Neuronal stem cell (in vitro differentiated cells): ENCODE data around the gene KLF13.

Source experiments
- DNase-seq: peaks from one replicate; pipeline ENCODE4 v3.0.0-alpha.2; 2013; ENCODE audit warnings: low spot score
- H2AFZ ChIP-seq: one replicate; pipeline ENCODE4 v1.6.1; 2013; ENCODE audit warnings: mild to moderate bottlenecking, low read length, inconsistent platforms
- H2AK5ac ChIP-seq: 2 replicates; pipeline ENCODE4 v1.6.1; 2013; ENCODE audit warnings: low read depth, mild to moderate bottlenecking, inconsistent platforms, low read length, moderate library complexity, mixed read lengths
- H2BK120ac ChIP-seq: 2 replicates; pipeline ENCODE4 v1.6.1; 2013; ENCODE audit warnings: low read depth, mild to moderate bottlenecking, inconsistent platforms, low read length, moderate library complexity, mixed read lengths
- H2BK12ac ChIP-seq: one replicate; pipeline ENCODE4 v1.6.1; 2013; ENCODE audit warnings: low read length, inconsistent platforms
- H2BK15ac ChIP-seq: 2 replicates; pipeline ENCODE4 v1.6.1; 2013; ENCODE audit warnings: mild to moderate bottlenecking, low read length, inconsistent platforms, mixed read lengths
- H2BK5ac ChIP-seq: one replicate; pipeline ENCODE4 v1.6.1; 2013; ENCODE audit warnings: inconsistent platforms, mild to moderate bottlenecking, low read length, moderate library complexity
- H3K14ac ChIP-seq: one replicate; pipeline ENCODE4 v1.6.1; 2013; ENCODE audit warnings: low read length, inconsistent platforms
- H3K18ac ChIP-seq: 2 replicates; pipeline ENCODE4 v1.6.1; 2013; ENCODE audit warnings: low read length, inconsistent platforms
- H3K23ac ChIP-seq: 2 replicates; pipeline ENCODE4 v1.6.1; 2013; ENCODE audit warnings: low read depth, mild to moderate bottlenecking, mixed read lengths, low read length, inconsistent platforms; ENCODE audit not compliant: poor library complexity
- H3K27ac ChIP-seq: replicated peaks from 3 replicates; pipeline ENCODE4 v1.5.1; 2013; ENCODE audit warnings: low read length, inconsistent platforms
- H3K27me3 ChIP-seq, 3 experiments: 2 replicates each; pipeline ENCODE4 v1.6.1; 2013; ENCODE audit warnings: low read length in 3 of 3, mild to moderate bottlenecking in 2 of 3, inconsistent platforms in 1 of 3, low read depth in 1 of 3, mixed read lengths in 1 of 3, moderate library complexity in 1 of 3; ENCODE audit not compliant: control insufficient read depth in 3 of 3, insufficient read depth in 3 of 3
- H3K36me3 ChIP-seq, 2 donors: replicated peaks in 1 of 2; 2 replicates each; pipeline ENCODE4 v1.6.1; 2013; ENCODE audit warnings: low read length in 2 of 2; ENCODE audit not compliant: control insufficient read depth in 2 of 2, insufficient read depth in 2 of 2
- H3K4ac ChIP-seq: 2 replicates; pipeline ENCODE4 v1.6.1; 2013; ENCODE audit warnings: inconsistent platforms, mild to moderate bottlenecking, low read length, moderate library complexity
- H3K4me1 ChIP-seq, 2 donors: 1 replicate in 1 of 2; 2 replicates in 1 of 2; pipeline ENCODE4 v1.6.1; 2013; ENCODE audit warnings: low read length in 2 of 2, low read depth in 1 of 2; ENCODE audit not compliant: control insufficient read depth in 2 of 2, insufficient read depth in 1 of 2
- H3K4me2 ChIP-seq: one replicate; pipeline ENCODE4 v1.6.1; 2013; ENCODE audit warnings: mild to moderate bottlenecking, low read length, inconsistent platforms; ENCODE audit not compliant: insufficient read depth, poor library complexity, severe bottlenecking
- H3K4me3 ChIP-seq, 2 donors: 2 replicates each; pipeline ENCODE4 v1.5.1; 2013; ENCODE audit warnings: low read length in 2 of 2, mild to moderate bottlenecking in 2 of 2, inconsistent platforms in 1 of 2, moderate library complexity in 1 of 2
- H3K79me1 ChIP-seq: one replicate; pipeline ENCODE4 v1.6.1; 2013; ENCODE audit warnings: low read depth, mild to moderate bottlenecking, inconsistent platforms, low read length, moderate library complexity
- H3K9ac ChIP-seq: one replicate; pipeline ENCODE4 v1.6.1; 2013; ENCODE audit warnings: mild to moderate bottlenecking, low read depth, low read length, inconsistent platforms; ENCODE audit not compliant: poor library complexity
- H3K9me3 ChIP-seq, 2 donors: replicated peaks in 1 of 2; 2 replicates each; pipeline versions ENCODE3 to v1.6.1; 2013; ENCODE audit warnings: low read length in 2 of 2, mild to moderate bottlenecking in 2 of 2, inconsistent platforms in 1 of 2, low read depth in 1 of 2, mixed read lengths in 1 of 2, moderate library complexity in 1 of 2; ENCODE audit not compliant: control insufficient read depth in 2 of 2, insufficient read depth in 1 of 2
- H4K8ac ChIP-seq: one replicate; pipeline ENCODE4 v1.6.1; 2013; ENCODE audit warnings: low read depth, mild to moderate bottlenecking, inconsistent platforms, low read length, moderate library complexity
- H4K91ac ChIP-seq: one replicate; pipeline ENCODE4 v1.6.1; 2013; ENCODE audit warnings: low read length, low read depth, mild to moderate bottlenecking, inconsistent platforms; ENCODE audit not compliant: poor library complexity
- WGBS, 2 donors: extraction: QIAGEN DNeasy Blood & Tissue Kit; methylation state at CpG; one replicate each; pipeline ENCODE4 v1.1.7; 2013; ENCODE audit warnings: missing lambda C conversion rate in 2 of 2, mixed read lengths in 1 of 2; ENCODE audit not compliant: insufficient read length in 2 of 2, insufficient replicate concordance in 1 of 2; ENCODE audit errors: extremely low coverage in 2 of 2; 5-methylcytosine and 5-hydroxymethylcytosine counted together

The KLF13 gene

GRCh38 chr15:31305375-31305774, 21.3 kb upstream of the KLF13 start:
- no peak for DNase-seq
- Histone ChIP-seq H2AFZ (peak overlapping the region; percentile 21), H3K79me1 (no peaks in the 10 kb centered on the region), H3K23ac (no peak overlapping the region), H2AK5ac (peak overlapping the region; percentile 99), H3K27me3 (peaks cover 0 to 3% (median 0%) of the 10 kb centered on the region in 3 experiments), H2BK120ac (peak overlapping the region; percentile 91), H3K14ac (no peak overlapping the region), H3K18ac (peak overlapping the region; percentile 89), H3K4ac (no peak overlapping the region), H4K91ac (no peak overlapping the region), H3K9me3 (no peaks in the 10 kb centered on the region), H2BK12ac (no peak overlapping the region), H3K4me3 (no peak overlapping the region), H4K8ac (no peak overlapping the region), H2BK5ac (no peak overlapping the region), H3K36me3 (no peaks in the 10 kb centered on the region), H3K4me2 (no peak overlapping the region), H3K4me1 (peaks cover 54 to 58% of the 10 kb centered on the region in 2 donors), H3K27ac (no peak overlapping the region), H3K9ac (no peak overlapping the region), H2BK15ac (peak overlapping the region; percentile 79)
- no CpG with 5 or more reads among the region's 2 CpGs for WGBS, 2 donors

- Histone ChIP-seq H3K14ac (no peak overlapping the region), H2AFZ (peak overlapping the region; percentile 81), H2BK12ac (peak overlapping the region; percentile 96), H3K4me3 (peak overlapping the region in 1 of 2 donors; percentile 28), H4K8ac (no peak overlapping the region), H3K4ac (peak overlapping the region; percentile 56), H3K27me3 (peaks cover 0 to 3% (median 0%) of the 10 kb centered on the region in 3 experiments), H3K23ac (no peak overlapping the region), H2BK15ac (peak overlapping the region; percentile 77), H3K27ac (peak overlapping the region; percentile 91), H4K91ac (peak overlapping the region; percentile 57), H3K4me1 (peaks cover 54 to 58% of the 10 kb centered on the region in 2 donors), H2AK5ac (peak overlapping the region; percentile 99), H3K4me2 (no peak overlapping the region), H3K9me3 (no peaks in the 10 kb centered on the region), H2BK120ac (peak overlapping the region; percentile 73), H3K36me3 (no peaks in the 10 kb centered on the region), H3K9ac (no peak overlapping the region), H3K18ac (peak overlapping the region; percentile 96), H2BK5ac (peak overlapping the region; percentile 73), H3K79me1 (no peaks in the 10 kb centered on the region)
- no CpG with 5 or more reads among the region's 12 CpGs for WGBS, 2 donors
- no peak for DNase-seq
Measured at GRCh38 chr15:31305796-31306425, 20.7 kb upstream of the KLF13 start.

DNA sequence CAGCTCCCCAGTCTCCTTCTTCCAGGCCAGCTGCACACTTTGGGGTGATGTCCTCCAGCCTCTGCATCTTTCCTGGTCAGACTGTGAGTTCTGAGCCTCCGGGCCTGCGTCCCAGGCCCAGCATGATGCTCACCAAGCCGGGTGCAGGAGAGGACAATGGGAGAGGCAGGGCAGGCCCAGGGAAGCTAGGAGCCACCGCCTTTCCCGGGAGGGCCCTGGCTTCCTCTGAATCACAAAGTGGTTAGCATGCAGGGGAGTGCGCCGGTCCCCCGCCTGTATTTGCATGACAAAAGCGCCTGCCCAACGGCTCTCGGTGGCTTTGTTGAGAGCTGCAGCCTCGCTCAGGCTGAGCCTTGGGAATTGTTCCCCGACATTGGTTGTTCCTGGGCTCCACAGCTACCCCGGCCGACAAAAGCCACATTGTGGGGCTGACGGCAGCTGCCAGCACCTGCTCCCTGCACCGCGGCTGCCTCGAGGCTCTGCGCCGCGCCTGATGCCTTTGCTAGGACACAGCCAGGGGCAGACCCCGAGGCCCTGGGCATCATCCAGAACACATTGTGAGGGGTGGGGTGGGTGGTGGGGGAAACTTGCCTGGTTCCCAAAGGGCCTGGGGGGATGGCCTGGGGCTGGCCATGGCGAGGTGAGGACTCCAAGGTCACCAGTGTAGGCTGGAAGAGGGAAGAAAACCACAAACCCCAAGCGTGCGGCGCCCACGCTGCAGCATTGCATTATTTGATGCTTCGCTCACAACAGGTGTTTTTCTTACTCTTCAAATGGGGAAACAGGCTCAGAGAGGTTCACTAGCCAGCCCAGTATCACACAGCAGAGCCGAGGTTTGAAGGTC, 20.0 kb upstream of the KLF13 start:
- H3K4me1 ChIP-seq, result peaks cover 51 to 56% of the 10 kb centered on the region in 2 donors
- peak overlapping the region; percentile 35 for H3K4me2 ChIP-seq
- H2BK12ac ChIP-seq, result peak overlapping the region; percentile 100
- peak overlapping the region; percentile 81 for H2AFZ ChIP-seq
- H2AK5ac ChIP-seq, result peak overlapping the region; percentile 98
- H3K27ac ChIP-seq, result peak overlapping the region; percentile 91
- no peaks in the 10 kb centered on the region for H3K36me3 ChIP-seq
- H3K9ac ChIP-seq, result no peak overlapping the region
- H3K79me1 ChIP-seq, result no peaks in the 10 kb centered on the region
- peak overlapping the region; percentile 98 for H3K18ac ChIP-seq
- no CpG with 5 or more reads among the region's 30 CpGs for WGBS, 2 donors
- no peak overlapping the region for H3K14ac ChIP-seq
- no peaks in the 10 kb centered on the region for H3K9me3 ChIP-seq
- peak overlapping the region; percentile 99 for H3K4ac ChIP-seq
- no peak overlapping the region for H3K23ac ChIP-seq
- peak overlapping the region; percentile 57 for H4K91ac ChIP-seq
- H3K27me3 ChIP-seq, result peaks cover 0 to 2% (median 0%) of the 10 kb centered on the region in 3 experiments
- peak overlapping the region; percentile 95 for H2BK5ac ChIP-seq
- H3K4me3 ChIP-seq, result peak overlapping the region in 1 of 2 donors; percentile 28
- no peak overlapping the region for H4K8ac ChIP-seq
- H2BK120ac ChIP-seq, result peak overlapping the region; percentile 93
- H2BK15ac ChIP-seq, result peak overlapping the region; percentile 87
- DNase-seq, result peak; percentile 90
